Inflammatory macrophage (primary cell): ENCODE measurements around the gene ZEB1.
"Not testable (repeated sequence)": the region's sequence is repeated elsewhere in the genome, so short reads cannot be mapped to it uniquely, and the experiment has no call there.

ENCODE experiments used
- DNase-seq, 2 donors: peaks; one replicate each; pipeline ENCODE4 v3.0.0-alpha.2; 2020 to 2022

Gene ZEB1

DNA sequence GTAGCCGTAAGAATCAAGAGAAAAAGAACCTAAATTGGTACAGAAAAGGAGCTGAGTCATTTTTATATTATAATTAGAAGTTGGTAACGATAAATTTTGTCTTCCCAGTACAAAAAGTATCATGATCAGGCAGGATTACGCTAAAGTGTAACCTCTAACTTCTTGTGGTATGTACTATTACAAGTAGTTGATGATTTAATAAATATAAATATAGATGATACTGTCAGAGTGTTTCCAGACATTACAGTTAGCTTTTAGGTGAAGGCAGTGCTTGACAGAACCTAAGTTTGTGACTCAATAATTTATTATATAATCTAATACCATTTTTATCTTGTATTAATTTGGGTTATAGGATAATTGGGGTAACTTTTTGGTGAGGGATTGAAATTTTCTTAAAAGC lies 53.4 kb downstream of the ZEB1 start:
- DNase-seq: no peak

DNA sequence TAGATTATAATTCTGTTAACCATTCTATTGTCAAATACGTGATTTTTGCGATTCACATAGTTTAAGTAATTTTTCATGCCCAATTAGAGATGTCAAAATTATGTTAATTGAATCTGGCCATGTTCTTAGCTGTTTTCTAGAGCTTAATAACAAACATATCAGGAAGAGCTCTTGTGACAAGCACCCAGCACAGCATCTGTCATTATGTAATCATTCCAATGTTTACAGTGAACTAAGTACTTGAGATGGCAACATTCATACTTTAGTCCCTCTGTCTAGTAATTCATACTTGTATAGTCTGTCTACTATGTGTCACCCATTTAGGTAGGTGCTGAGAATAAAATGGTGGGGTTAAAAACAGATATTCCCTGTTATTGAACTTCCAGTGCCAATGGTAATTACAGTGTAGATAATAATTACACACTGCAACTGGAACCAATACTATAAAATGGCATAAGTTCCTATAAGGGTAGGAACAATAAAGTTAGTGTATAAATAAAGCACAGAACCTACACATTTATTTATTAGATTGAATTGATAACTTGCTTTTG lies 55.2 kb downstream of the ZEB1 start:
- no peak for DNase-seq

DNA sequence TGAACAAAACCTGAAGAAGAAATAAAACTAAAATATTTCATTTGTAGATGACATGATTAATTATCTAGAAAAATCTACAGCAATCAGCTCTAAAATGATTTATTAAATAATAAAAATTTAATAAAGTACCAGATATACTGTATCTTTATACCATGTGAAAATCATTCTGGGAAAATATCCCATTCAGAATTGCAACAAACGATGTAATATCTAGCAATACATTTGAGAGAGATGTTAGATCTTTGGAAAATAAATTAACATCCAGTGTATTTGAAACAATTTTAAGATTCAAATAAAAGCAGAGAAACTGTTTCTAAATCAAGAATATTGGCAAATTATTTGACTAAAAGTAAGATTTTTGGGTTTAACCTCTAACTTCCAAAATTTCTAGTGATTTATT lies 62.2 kb downstream of the ZEB1 start:
- DNase-seq: no peak

DNA sequence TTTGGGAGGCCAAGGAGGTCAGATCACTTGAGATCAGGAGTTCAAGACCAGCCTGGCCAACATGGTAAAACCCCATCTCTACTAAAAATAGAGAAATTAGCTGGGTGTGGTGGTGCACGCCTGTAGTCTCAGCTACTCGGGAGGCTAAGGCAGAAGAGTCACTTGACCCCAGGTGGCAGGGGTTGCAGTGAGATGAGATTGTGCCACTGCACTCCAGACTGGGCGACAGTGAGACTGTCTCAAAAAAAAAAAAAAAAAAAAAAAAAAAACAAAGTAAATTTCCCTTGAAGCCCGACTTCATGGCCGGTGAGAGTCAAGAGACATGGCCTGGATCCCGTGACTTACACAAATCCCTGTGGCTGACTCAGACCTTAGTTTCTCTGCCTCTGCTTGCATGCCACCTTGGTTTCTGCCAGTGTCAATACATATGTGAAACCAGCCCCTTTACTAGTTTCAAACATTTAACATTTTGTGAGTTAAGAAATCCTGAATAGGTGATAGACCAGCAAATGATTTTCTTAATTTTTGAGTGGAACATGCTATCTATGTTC lies 62.8 kb downstream of the ZEB1 start:
- DNase-seq: no peak

DNA sequence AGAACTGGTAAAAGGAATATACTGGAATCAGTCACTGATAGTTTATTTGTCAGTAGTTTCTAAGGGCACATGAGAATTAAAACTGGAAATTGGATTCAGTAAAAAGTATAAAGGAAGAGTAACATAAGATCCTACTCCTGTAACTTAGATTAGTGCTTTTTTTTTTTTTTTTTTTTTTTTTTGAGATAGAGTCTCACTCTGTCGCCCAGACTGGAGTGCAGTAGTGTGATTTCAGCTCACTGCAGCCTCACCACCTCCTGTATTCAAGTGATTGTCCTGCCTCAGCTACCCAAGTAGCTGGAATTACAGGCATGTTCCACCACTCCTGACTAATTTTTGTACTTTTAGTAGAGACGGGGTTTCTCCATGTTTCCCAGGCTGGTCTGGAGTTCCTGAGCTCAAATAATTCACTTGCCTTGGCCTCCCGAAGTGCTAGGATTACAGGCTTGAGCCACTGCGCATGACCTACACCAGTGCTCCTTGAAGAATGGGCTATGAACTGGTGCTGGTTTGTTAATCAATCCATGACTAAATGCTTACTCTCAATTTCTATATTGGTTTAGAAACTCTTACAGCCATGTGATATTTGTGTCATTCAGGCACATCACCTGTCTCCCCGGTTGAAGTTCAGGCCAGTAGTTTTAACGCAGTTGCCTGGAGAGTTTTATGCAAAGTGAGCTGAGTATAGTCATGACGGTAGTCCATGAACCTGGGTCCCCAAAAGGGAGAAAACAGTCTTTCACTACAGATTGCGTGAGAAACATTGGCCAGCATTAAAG lies 65.0 kb downstream of the ZEB1 start:
- no peak for DNase-seq

DNA sequence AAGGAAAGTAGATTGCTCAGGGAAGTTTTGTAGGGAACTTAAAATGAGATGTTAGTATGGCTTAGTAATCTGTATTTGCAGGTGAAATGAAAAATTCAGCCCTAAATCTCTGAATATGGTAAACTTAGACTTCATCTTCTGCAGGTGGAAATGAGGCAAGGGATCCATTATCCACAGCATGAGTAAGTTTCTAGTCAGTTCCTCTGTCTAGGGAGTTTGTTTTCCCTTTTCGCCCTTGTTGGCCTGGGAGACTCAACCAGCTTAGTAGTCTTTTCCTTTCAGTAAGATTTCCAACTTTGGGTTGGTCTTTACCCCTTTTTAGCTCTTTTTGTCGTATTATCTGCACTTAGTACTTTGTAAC lies 65.6 kb downstream of the ZEB1 start:
- DNase-seq: no peak

DNA sequence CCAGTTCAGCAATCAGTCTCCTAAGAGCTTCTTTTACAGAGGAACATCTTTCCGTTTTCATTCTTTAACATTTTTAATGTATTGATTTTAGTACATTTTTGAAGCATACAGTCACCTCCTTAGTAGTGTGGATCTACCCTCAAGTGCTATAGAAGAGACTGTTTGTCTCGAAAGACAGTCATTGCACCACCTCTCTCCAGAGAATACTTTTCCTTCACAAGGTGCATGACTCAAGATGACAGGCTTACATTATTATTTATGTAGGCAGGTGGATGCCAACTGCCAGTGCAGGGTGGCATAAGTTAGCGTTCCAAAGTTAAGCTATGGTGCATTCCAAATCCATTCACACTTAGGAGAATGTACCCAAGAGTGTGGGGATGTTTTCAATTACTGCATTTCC lies 71.8 kb downstream of the ZEB1 start:
- DNase-seq: no peak

DNA sequence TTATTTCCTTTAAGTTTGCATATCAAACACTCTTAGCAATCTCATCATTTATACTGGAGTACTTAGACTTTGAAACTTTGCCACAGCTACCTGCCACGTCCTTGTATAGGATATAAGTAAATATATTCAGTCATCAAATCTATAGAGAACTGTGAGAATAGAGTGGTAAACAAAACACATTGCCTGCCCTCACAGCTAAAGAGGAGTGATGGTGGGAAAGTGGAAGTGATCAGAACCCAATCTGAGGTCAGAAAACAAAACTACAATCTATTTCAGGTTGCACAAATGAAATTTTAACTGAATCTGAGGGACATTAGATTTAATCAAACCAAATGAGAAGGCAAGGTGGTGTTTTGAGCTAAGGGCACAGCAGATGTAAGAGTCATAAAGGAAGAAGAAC lies 74.8 kb downstream of the ZEB1 start:
- DNase-seq: no peak

DNA sequence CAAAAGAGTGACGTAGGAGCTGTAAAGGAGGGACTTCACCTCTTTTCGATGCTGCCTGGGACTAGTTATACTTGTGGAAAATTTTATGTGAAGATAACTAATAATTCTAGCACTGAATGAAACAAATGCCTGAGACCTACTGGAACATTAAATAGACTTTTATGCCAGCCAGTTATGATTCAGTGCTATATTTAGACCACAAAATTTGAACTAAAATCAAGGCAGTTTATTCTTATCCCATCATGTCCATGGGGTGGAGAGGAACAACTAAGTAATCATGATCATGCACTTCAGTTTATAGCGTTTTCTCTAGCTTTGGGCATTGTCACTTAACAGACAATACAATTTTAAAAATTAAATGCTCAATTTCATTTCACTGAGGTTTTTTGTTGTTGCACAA lies 76.7 kb downstream of the ZEB1 start:
- no peak for DNase-seq

DNA sequence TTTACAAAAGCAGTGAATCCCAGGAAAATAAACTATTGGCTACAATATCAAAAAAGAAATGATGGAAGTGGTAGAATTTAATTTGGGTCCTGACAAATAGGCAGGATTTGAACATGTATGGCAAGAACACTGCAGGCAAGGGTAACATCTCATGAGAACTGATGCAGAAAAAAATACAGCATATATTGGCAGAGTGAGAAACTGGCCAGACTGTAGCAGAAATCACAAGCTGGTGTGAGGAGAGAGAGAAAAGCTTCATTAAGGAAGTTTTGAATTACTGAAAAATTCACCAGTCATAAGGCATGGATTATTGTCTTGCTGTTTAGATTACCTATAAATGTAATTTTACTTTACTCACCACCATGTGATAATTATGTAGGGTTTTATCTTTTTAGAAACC lies 77.4 kb downstream of the ZEB1 start:
- DNase-seq: no peak

DNA sequence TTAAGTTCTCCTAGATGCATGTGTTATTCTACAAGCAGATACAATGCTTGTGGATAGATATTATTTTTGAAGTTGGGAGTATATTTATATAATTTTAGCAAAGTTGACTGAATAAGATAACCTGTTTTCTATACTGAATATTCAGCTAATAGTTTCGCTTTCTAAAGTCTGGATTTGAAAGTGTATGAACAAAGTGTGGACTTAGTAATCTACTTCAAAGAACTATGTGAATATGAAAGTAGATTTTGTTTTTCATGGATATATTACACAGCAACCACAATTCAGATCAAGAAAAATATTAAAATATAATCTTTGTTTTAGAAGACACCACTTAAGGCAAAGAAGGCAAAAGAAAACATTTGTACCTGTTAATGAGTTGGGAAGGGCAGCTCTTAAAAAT lies 78.8 kb downstream of the ZEB1 start:
- DNase-seq: no peak

DNA sequence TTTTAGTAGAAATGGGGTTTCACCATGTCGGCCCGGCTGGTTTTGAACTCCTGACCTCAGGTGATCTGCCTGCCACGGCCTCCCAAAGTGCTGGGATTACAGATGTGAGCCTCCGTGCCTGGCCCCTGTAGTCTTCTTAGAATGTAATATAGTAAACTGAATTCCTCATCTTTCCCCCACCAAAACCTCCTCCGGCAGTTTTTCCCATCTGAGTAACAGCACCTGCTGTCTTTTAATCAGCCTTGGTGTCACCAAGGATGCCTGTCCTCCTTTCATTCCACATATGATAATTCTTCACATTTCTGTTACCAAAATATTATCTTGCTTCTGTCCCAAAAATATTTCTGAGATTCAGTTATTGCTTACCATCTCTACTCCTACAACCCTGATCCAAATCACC lies 80.2 kb downstream of the ZEB1 start:
- no peak for DNase-seq

DNA sequence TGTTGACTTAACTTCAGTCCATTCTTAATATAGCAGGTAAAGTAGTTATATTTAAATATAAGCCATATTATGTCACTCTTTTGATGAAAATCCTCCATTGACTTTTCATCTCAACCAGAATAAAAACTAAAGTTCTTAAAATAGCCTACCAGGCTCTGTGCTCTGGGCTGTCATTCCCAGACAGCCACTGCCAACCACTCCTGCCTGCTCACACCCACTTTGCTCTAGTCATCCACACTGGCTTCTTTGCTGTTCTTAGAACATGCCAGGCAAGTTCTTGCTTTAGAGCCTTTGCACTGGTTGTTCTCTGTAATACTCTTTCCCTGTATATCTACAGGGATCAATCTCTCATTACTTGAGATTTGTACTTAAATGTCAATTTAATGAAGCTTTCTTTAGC lies 80.6 kb downstream of the ZEB1 start:
- no peak for DNase-seq

DNA sequence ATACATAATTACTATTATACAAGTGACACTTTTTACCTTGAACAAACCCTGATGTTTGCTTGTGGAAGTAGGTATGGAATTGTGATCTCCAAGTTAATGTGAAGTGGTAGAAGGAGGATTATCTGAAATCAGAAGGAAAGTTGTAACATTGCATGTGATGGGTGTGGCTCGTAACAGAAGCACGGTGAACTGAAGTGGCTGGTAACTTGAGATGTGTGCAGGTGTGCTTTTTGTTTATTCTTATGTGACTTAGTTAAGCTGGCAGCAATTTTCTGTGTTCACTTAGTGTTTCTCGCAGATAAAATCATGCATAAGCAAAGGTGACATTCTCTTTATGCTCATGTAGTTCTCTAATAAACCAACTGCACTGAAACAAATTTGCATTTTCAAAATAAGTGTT lies 82.3 kb downstream of the ZEB1 start:
- no peak for DNase-seq

DNA sequence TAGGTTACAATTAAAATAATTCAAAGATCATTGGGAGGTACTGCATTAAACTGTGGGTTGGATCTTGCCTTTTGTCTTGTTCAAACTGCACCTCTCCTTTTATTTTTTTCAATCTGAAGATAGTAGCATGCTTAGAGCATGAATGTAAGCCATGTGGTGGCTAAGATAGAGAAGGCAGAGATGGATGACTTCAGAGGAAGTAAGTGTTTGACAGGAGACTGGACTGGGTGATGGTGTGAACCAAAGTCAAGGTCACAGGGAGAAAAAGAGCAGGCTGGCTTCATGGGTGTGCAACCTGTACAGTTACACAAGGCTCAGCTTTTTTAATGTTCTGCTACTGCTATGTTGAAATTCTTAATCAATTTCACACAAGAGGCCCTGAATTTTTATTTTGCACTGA lies 85.6 kb downstream of the ZEB1 start:
- no peak for DNase-seq

DNA sequence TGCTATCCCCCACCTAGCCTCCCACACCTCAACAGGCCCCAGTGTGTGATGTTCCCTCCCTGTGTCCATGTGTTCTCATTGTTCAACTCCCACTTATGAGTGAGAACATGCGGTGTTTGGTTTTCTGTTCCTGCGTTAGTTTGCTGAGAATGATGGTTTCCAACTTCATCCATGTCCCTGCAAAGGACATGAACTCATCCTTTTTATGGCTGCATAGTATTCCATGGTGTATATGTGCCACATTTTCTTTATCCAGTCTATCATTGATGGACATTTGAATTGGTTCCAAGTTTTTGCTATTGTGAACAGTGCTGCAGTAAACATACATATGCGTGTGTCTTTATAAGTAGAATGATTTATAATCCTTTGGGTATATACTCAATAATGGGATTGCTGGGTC lies 86.8 kb downstream of the ZEB1 start:
- not testable (repeated sequence) for DNase-seq

DNA sequence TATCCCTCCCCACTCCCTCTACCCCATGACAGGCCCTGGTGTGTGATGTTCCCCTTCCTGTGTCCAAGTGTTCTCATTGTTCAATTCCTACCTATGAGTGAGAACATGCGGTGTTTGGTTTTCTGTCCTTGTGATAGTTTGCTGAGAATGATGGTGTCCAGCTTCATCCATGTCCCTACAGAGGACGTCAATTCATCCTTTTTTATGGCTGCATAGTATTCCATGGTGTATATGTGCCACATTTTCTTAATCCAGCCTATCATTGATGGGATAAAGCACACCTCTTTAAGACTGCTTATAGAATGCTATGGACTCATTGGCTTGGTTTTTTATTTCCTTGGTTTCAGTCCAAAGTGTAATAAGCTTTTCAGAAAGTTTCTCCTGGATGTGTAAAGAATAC lies 93.4 kb downstream of the ZEB1 start:
- not testable (repeated sequence) for DNase-seq

DNA sequence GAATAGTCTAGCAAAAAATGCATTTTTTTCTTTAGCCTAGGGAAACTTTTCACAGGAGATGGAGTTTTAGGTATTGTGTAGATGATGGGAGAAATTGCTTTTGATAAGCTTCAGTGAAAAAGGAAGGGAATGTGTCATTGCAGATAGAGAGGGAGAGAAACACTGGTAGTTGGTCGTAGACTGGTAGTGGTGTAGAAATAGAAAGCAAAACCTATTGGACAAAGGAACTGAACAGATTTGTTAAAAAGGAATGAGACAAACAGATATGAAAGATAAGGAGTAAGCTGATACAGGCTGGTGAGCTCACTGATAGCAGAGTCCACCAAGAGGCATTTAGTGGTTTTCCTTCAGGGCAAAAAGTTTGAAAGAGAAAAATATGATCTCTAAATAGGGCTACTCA lies 94.3 kb downstream of the ZEB1 start:
- DNase-seq: no peak

DNA sequence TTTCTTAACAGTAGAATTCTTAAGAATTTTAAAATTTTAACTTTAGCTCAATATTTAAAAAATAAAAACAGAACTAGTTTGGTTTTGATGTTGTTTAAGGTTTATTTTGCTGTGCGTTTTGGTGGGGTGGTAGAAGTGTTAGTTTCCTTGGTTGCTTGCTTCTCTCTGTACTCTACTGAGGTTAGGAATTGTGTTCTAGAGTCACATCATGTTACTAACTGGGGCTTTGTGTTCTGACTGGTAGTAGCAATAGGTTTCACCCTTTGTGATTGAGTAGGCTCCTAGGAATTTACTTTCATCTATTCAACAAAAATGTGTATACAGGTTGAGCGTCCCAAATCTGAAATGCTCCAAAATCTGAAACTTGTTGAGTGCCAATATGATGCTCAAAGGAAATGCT lies 99.5 kb downstream of the ZEB1 start:
- no peak for DNase-seq

DNA sequence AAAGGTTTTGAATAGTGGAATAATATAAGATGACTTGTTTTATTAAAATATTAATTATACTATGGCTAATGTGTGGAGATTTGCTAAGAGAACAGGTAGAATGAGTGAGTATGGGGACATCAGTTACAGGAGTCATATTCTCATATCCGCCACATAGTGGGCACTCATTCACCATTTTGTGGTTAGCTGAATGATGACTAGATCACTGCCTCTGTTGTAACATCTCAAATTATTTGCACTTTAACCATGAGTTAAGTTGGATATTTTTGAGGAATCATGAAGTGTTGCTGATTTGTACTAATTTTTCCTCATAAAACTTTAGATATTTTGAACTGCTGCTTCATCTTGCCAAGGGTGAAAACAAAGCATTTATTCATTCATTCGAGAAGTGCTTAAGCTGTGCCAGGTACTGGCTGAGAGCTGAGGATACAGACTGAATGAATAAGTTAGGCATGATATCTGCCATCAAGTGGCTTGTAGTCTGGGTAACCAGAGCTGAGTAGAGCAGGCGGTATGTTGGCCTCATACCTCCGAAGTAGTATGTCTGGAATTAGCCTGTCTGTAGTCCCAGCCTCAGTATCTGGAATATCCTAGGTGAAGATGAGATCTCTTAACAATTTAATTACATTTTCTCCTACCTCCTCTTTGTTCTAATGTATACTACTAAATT lies 100.5 kb downstream of the ZEB1 start:
- no peak for DNase-seq

DNA sequence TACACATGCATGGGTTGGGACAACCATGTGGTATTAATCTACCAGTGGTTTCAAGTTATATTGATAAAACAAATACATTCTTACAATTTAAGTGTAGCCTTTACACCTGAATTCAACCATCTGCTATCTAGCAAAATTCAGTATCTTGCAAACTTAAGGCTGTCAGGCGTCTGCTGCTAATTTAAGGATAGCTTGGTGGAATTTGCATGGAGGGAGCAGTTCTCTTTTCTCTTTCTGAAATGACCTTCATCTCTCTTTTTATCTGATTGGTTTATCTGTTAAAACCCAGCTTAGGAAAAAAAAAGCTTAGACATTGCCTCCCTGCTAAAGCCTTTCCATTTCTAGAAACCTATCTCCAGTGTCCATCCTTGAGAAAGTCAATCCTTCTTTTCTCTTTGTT lies 102.3 kb downstream of the ZEB1 start:
- no peak for DNase-seq

DNA sequence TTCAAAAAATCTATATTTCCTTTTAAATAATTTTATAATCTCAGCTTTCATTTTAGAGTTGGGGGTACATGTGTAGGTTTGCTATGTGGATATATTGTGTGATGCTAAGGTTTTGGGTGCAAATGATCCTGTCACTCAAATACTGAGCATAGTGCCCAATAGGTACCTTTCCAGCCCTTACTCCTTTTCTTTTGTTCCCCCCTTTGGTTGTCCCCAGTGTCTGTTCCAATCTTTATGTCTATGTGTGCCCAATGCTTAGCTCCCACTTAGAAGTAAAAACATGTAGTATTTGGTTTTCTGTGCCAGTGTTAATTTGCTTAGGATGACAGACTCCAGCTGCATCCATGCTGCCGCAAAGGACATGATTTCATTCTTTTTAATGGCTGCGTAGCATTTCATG lies 103.6 kb downstream of the ZEB1 start:
- no peak for DNase-seq

DNA sequence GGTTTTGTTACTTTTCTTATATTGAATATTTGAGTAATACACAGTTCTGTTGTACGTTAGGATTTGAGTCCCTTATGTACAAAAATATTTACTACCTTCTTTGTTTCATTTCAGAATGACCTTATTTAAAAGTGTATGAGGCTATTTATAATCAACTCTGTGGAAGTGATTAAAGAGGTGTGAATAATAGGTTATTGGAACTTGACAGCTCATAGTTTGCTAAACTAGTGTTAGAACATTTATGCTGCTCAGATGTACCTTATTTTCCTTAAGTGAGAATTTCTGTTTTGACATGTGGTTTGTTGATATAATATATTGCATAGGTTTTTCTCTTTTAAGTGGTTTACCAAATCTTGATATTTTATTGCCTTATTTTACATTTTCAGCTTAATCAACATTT lies 105.5 kb downstream of the ZEB1 start:
- DNase-seq: no peak

DNA sequence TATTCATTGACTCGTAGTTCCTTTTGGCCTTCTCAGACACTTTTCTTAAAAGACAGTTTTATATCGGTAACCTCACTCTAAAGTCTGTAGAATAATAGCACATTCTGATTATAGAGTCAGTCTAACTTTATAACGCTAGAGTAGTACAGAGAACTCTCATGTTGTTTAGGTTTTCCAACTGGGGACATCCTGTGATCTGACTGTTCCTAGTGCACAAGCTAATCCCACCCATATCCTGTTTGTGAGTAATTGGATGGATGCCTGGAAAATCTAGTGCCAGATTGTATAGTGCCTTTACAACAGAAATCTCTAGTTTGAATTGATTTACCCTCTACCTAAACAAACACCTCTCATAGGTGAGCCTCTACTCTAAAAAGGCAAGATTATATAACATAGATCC lies 107.4 kb downstream of the ZEB1 start:
- no peak for DNase-seq
